NCI-H446 treated with DMSO at 0.1 percent for 48 hours (cell line): ENCODE data around the gene KDM4C.

Experiments
- DNase-seq: peaks from one replicate; lab custom pipeline; 2025; lab: John Stamatoyannopoulos, UW

KDM4C gene

DNA sequence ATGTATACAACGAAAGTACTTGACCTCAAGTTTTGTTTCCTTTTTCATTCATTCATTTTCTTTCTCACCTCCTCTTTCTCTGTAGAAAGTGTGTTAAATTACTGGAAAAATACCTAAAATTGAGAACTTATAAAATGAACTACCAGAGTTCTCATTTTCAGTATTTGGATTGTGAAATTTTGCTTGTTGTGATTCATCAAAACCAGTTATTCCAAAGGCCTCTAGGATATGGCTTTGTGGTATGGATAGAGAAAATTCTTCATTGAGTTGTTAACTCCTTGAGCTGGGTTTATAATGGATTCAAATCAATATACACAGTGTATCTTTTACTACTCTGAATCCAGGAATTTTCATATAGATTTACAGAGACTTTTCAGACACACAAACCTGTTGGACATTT lies 287.6 kb downstream of the KDM4C start:
- DNase-seq: no peak

DNA sequence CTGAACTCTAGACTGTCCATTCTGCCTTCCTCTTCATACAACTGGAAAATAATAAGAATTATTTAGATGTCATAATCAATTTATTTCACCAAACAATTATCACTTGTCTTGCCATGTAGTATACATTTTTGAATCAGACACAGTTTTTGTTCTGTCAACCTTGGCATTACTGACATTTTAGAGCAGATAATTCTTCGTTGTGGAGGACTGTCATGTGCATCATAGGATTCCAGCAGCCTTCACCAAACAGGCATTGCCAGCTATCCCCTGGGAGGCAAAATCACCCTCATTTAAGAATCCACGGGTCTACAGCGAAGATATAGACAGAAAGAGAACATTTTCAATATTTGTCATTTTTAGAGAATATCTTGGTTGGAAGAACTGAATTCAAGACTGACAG lies 293.9 kb downstream of the KDM4C start:
- DNase-seq: no peak

DNA sequence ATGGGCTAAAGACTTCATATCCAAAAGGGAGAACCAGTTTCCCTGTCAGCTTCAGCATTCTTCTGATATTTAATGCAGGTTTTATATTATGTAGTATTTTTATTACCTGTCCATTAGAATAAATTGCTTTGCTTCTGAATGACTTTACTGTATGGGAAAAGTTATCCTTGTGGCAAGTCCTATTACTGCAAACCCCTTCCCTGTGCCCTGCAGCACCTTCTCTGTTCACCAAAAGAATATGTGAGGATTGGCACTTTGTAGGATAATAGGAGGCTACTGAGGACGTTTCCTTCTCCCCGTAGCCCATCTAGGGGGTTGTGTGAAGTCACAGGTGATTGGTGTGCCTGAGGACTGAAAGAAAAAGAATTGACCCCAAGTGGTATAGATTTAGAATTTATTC lies 296.1 kb downstream of the KDM4C start:
- no peak for DNase-seq

- no peak for DNase-seq
These were observed 297.6 kb downstream of the KDM4C start for GRCh38 chr9:7055171-7055903.

GRCh38 chr9:7056254-7056653 lies 298.5 kb downstream of the KDM4C start:
- no peak for DNase-seq

DNA sequence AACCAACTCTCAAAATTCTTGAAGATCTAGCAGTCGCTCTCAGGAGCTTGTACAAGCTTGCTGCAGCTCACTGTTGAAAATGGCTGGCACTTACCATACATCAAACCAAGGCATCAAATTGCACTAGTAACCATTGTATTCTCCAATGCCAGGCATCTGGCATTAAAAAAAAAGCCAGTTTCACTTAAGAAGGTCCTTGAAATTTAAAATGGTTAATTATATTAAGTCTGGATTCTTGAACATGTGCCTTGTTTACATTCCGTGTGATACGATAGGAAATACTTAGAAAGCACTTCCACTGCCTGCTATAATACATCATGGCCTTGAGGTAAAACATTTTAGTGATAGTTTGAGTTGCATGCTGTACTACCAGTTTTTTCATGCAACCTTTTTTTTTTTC lies 300.7 kb downstream of the KDM4C start:
- DNase-seq: no peak

DNA sequence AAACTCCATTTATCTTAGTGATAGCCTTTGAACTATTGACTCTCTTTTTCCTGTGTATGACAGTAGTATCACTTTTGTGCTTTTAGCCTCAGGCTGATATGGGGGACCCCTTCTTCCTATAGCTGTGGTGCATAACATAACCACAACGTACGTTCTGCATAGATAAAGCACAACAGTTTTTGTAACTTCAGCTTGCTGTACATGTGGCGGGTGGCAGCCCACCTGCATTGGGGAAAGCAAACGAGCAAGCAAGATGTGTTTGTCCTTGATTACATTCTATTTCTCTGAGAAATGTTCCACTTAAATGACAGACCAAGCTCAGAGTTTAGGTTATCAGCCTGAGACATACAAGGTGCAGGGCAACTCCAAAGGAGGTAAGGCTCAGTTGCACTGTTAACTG lies 309.4 kb downstream of the KDM4C start:
- no peak for DNase-seq

DNA sequence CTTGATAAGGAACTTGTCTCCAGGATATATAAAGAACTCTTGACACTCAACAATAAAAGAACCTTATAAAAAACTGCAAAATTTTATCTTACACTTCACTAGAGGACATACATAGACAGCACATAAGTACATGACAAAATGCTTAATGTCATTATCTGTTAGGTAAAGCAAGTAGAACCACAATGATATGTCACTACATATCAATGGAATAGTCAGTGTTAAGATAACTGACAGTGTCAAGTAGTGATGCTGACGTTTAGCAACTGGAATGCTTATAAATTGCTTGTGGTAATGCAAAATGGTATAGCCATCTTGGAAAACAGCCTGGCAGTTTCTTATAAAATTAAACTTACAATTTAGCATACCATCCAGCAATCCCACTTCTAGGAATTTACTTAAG lies 314.1 kb downstream of the KDM4C start:
- no peak for DNase-seq

- no peak for DNase-seq
These were observed 315.9 kb downstream of the KDM4C start for GRCh38 chr9:7073706-7074105.

- DNase-seq: no peak
These were observed 317.4 kb downstream of the KDM4C start for GRCh38 chr9:7075154-7075553.

GRCh38 chr9:7079051-7079450 lies 321.3 kb downstream of the KDM4C start:
- DNase-seq: no peak

GRCh38 chr9:7081065-7081600 lies 323.4 kb downstream of the KDM4C start:
- no peak for DNase-seq

DNA sequence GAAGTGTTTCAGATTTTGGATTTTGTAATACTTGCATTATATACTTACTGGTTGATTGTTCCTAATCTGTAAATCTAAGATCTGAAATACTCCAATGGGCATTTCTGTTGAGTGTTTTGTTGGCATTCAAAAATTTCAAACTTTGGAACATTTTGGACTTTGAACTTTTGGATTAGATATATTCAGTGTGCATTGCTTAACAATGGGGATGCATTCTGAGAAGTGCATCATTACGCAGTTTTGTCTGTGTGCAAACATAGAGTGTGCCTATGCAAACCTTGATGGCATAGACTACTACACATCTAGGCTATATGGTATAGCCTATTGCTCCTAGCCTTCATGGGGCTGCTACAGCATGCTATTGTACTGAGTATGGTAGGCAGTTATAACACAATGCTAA lies 325.4 kb downstream of the KDM4C start:
- DNase-seq: no peak

GRCh38 chr9:7085357-7085756 lies 327.6 kb downstream of the KDM4C start:
- DNase-seq: no peak

DNA sequence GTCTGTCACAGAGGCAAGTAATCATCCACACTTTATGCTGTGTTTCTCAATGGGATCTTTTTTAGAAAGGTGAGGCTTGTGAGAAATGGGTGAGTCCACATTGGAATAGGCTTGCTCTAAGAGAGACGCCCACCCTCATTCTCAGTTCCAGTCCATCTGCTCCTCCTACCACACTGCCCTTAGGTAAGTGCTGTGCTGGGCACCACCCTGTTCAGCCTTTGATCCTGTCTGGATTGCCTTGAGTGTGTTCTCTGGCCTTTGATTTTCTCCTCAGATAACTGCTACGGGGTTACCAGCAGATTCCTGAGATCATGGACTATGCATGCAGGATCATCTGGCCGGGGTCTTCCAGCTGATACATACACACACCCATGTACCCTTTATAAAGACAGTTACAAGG lies 328.6 kb downstream of the KDM4C start:
- DNase-seq: no peak

- no peak for DNase-seq
These were observed 330.8 kb downstream of the KDM4C start for GRCh38 chr9:7088611-7089010.

DNA sequence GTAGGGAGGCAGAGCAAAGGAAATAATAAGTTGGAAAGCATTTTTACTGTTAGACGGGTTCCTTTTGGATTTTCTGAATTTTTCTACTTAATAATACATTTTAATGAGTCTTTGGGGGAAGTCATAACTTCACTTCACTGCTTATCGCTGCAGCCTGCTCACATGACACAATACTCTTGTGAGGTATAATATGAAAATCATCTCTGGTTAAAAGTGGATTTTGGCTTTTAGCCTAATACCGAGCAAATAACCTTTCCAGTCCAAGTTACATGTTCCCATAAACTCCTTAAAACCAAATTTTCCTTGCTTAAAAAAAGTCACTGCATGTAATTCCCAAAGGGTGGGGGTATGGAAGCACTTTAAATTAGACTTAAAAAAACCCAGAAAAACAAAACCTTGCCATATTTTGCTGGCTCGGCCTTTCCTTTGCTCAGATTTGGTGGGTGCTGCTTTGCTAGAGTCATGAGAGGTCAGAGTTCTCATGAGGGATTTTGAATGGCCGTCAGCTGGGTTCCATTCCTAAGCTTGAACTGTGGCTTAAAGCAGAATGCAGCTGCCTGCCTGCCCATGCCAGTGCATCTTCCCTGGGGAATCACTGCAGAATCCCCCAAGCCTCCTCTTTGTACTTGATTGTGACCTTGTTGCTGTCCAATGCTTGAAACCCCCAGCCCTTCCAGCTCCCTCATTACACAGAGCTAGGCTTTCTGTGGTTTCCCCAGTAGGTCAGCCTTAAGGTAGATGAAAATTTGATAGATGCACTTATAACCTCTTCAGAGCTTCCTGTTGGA lies 331.8 kb downstream of the KDM4C start:
- DNase-seq: no peak

DNA sequence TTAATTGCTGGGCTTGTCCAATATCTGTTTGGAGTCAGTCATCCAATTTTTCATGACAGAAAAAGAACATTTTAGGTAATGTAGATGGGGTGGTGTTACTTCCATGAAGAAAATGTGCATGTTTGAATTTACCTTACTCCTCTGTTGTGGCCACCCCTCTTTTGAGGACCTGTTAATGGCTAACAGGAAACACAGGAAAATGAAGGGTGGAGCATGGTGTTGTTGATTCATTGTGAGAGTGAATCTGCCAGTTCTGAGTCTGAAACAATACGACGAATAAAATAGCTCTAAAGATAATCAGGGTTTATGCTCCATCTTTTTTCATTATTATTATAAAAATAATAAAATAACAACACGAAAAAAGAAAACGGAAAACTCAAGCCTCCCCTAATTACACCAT lies 335.3 kb downstream of the KDM4C start:
- no peak for DNase-seq

DNA sequence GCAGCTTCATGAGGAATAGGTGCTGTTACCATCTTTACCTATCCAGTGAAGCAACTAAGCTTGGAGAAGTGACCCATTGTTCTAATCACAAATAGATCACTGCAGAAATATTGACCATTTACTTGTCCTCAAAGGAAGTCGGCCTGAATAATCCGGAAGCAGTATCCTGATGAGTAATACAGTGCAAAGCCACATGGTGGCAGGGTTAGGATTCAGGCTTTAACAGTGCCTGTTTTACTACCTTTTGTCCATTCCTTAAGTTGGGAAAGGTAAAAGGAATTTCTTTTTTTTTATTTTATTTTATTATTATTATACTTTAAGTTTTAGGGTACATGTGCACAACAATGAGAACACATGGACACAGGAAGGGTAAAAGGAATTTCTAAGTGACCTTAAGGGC lies 336.3 kb downstream of the KDM4C start:
- no peak for DNase-seq

- DNase-seq: no peak
These were observed 336.8 kb downstream of the KDM4C start for GRCh38 chr9:7094576-7094975.

DNA sequence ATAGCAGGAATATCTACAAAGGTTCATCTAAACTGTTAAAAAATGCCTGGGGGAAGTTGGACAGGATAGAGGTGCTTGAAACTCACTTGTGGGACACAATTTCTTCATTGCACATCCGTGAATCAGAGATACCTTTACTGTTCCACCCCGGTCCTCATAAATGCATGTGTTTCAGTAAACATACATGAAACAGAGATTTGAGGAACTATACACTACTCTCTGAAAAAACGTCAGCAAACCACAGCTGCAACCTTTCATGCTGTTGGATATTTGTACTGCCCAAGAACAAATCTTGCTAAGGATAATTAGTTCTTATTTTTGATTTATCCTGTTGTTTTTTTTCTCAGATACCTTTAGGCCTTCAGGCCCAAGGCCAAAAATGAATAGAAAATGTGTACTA lies 337.3 kb downstream of the KDM4C start:
- no peak for DNase-seq

DNA sequence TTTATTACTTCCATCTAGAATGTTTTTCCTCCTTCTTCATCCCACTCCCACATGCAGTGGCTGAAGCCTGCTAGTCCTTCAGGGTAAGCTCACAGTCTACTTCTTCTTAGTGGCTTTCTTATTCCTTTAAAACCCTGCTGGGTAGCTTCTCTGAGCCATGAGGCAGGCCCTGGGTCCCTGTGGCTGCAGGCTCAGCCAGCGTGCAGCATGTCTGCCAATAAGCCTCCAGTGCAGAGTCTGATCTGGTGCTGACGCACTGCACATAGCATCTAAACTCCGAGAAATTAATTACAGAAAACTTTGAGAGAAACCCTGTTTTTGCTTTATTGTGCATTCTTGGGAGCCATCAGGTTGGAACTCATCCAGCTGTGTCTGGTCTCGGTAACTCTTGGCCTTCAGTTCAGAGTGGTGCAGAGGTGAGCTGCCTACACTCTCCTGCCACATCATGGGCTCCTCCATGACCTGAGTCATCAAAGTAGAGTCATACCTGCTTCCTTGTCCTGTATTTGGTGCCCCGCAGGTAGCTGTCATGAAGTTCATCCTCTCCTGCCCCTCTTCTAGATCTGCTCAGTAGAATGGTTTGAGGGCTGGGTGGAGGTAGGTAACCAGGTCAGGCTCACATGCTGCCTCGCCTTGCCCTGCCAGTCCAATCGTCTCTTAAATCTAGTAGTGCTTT lies 339.4 kb downstream of the KDM4C start:
- no peak for DNase-seq
